Uterus (tissue), 2 donors: ENCODE measurements around the gene RS1.

ENCODE experiments used
- CTCF ChIP-seq, 4 experiments: fragments of 200-600 bp in 2 of 4; fragments of 450-650 bp in 2 of 4; sonication (generic) in 2 of 4; IDR thresholded peaks; one replicate each; pipeline ENCODE4 v1.5.1; 2016 to 2019; ENCODE audit warnings: antibody characterized with exemption in 4 of 4, mild to moderate bottlenecking in 2 of 4, moderate library complexity in 1 of 4
- POLR2A ChIP-seq, 2 donors: fragments of 450-650 bp; IDR thresholded peaks; one replicate each; pipeline ENCODE4 v1.6.1; 2016; ENCODE audit warnings: antibody characterized with exemption in 2 of 2, mild to moderate bottlenecking in 1 of 2, moderate library complexity in 1 of 2

GRCh38 chrX:18696653-18697052, 24.7 kb upstream of the RS1 start:
- TF ChIP-seq CTCF (IDR thresholded peaks at IDR 0.05) (no peak), POLR2A (IDR thresholded peaks at IDR 0.05) (no peak)
